ENCODE data around the gene PPP1R13B.
"Not testable (repeated sequence)": the region's sequence is repeated elsewhere in the genome, so short reads cannot be mapped to it uniquely, and the experiment has no call there.

PPP1R13B gene

DNA sequence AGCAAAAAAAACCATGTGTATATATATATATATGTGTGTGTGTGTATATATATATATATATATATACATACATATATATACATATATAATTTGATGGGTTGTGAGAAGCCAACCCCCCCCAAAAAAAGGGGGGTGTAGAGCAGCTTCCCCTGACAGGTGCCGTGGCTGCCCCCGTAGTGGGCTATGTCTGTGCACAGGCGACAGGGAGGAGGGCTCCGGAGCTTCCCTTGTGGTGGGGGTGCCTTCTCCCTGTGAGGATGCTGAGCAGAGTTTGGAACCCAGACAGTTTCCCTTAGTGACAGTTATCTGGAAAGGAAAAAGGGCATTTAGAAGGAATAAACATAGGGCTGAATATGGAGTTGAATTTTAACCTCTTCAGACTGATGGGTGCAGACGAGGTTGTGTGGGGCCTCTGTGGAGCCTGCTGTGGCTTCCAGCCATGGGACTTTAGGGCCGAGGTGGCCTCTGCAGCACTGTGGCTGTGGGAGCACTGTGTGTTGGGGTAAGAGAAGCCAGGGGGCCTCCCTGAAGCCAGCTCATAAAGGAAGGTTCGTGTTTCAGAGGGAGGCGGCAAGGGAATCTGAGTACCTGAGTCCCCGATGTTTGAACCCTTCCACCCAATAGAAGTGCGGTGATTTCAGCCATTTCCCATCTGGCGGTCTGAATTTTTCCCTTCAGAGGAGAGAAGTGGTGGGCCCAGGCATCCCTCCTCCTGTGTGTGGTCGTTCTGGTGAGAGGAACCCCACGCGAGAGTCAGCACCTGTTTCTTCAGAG, 151.9 kb downstream of the PPP1R13B start:
- DNase-seq = no peak

DNA sequence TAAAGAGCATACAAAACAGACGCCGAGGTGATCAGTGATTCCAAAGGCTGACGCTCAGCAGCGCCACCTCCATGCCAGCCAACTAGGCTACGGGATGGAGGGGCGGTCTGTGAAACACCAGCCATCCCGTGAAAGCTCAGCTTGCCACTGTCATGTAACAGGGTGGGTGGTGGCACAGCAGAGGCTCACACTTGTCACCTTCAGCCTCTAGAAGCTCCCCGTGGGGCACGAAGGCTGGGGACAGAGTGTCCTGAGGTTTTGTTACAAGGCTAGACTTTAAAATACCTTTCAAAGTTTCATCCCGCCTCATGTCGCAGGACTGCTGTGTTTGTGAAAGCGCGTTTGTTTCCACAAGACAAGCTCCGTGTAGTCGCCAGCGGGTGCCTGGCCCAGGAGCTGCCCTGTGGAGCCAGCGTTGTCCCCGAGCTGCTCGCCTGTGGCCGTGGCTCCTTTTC, 152.8 kb downstream of the PPP1R13B start:
- no peak for DNase-seq

- DNase-seq = peak; percentile 51
Measured at GRCh38 chr14:103693515-103693914, 153.9 kb downstream of the PPP1R13B start.

- no peak for DNase-seq
Measured at GRCh38 chr14:103692871-103693270, 154.5 kb downstream of the PPP1R13B start.

DNA sequence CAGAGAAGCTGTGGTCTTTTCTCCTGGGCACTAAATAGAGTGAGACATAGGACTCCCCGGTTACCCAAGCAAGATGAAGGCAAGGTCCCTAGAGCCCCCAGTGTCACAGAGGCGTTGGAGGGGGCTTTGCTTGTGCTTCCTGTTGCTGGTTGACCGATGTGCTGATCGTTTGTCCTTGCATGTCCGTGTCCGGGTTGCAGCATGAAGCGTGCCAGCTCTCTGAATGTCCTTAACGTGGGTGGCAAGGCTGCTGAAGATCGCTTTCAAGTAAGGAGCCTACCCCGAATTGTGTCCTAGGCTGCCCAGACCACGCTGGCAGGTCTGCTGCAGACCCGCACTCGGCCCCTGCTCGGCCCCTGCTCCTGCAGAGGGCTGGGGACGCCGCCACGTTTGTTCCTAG, 155.2 kb downstream of the PPP1R13B start:
- no peak for DNase-seq

DNA sequence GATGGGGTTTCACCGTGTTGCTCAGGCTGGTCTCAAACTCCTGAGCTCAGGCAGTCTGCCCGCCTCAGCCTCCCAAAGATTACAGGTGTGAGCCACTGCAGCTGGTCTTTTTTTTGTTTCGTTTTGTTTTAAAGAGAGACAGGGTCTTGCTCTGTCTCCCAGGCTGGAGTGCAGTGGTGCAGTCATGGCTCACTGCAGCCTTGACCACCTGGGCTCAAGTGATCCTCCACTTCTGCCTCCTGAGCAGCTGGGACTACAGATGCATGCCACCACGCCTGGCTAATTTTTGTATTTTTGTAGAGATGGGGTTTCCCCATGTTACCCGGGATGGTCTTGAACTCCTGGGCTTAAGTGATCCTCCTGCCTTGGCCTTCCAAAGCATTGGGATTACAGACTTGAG, 155.7 kb downstream of the PPP1R13B start:
- DNase-seq = not testable (repeated sequence)

DNA sequence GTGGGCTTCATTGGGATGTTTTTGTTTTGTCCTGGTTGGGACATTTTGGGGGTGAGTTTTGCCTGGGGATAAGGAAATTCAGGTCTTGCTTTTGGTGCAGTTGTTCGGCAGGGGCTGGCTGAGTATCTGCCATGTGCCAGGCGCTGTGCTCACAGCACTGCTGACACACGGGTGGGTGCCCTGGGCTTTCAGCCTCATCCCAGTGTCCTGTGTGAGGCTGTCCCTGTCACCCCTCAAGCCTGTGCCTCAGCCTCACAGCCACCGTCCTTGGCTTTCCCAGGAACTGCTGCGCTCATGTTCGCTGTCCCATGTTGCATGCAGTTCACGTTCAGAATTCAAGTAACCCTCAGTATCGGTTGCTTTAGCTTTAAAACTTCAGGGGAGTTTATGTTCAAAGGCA, 157.0 kb downstream of the PPP1R13B start:
- no peak for DNase-seq

DNA sequence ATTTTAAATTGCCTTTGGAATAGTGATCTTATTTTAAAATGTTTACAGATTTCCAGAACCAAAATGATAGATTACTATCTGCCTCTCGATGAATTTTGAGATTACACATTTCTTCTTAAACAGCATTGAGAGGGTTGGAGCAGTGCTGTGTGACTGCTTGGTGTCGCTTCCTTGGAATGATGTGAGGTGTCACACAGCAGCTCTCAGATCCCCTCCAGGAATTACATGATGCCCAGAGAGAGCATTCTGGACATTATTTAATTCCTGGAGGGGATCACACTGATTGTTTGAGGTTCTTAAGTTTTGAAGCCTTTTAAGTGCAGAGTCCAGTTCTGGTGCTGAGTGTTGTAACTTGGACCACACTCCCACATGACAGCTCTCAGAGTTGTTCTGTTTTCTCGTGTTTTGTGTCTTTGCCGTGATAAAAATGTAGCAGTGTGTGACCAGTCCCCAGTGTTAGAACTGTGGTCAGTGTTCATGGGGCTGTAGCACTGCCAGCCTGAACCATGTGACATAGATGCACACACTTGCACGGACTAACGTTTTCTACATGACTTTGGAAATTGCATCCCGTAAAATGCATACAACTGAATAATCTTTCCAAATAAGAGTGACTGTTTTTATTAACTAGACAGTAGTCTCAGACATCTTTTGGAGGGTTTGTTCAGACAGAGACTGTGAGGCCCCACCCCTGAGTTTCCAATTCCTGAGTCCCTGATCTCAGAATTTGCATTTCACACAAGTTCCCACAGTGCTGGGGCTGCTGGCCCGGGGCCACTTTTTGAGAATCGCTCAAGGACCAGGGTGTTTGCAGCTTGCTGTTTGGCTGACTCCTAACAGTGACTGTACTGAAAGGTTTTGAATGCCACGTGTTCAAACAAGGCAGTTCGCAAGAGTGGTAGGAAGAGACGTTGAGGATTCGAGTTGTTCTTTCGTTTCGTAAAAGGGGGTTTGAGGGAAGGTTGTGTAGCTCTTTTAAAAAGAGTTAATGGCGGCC, 158.2 kb downstream of the PPP1R13B start:
- no peak for DNase-seq

DNA sequence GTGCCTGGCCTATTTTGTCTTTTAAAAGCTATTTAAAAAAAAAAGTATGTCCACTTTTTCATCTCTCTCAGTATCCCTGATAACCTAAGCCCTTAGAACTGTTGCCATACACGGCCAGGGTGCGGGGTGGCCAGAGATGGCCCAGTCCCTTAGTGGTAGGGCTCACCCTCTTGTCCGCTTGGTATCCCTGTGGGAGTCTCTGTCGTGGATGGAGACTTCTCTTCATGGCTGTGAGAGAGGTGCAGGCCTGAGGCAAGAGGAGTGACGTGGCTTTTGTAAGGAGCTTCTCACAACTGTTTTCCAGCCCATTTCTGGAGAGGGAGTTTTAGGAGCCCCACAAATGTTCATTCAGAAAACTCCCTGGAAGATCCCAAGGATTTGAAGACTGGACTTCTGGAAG, 158.9 kb downstream of the PPP1R13B start:
- DNase-seq = no peak

DNA sequence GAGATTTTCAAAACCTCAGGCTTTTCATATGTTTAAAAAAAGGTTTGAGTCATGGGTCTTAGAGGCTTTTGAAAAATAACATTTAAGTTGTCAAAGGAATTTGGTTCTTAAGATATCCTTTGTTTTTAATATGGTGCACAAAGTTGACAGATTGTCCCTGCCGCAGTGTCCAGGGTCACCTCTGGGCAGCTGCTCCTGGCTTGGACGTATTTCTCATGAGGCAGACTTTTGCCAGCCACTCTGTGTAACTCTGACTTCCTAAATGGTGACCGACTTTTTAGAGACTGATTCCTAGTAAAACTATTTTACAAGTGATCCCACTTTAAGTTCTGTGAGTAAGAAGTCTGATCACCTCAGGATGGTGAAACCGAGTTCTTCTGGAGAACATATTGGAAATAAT, 159.7 kb downstream of the PPP1R13B start:
- DNase-seq = no peak

- DNase-seq = peak; percentile 63
Measured at GRCh38 chr14:103686831-103687485, 160.4 kb downstream of the PPP1R13B start.

DNA sequence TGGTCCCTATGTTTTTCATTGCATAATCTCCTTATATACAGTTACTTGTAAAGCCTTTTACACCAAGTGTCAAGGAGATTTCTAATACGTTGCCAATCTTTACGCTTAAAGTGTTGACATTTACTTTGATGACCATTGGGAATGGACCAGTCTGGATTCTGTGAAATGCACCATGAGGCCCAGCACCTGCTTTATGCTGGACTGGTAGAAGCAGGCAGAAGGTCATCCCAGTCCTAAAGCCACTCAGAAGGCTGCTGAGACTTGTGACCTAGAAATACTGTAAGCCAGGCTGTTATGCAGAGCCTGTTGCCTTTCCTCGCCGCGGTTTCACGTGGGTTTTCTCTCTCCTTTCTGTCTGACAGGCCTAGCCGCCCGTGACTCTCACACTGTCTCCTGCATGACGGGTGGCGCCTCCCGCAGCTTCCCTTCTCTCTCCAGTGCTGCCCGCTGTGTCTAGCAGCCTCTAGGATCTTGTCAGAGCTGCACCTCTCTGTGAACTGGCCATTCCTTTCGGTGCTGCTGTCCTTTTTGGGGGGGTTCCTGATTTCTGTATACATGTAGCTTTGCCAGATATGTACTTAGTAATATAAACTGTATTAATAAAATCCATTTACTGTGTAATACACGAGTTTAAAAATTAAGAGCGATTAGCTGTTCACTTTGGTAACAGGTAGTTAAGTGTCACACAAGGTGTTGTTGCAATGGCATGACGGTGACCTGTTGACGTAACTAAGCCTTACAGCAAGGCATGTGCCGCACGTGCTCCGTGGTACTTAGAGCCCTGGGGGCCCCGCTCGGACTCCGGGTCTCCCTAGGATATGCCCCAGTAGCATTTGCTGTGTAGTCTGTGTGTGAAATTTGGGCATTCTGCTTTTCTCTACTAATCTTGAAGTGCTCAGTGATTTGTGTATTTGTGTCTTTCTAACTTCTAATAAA, 161.8 kb downstream of the PPP1R13B start:
- DNase-seq = no peak

- DNase-seq = no peak
Measured at GRCh38 chr14:103684871-103685270, 162.5 kb downstream of the PPP1R13B start.

- no peak for DNase-seq
Measured at GRCh38 chr14:103684471-103684870, 162.9 kb downstream of the PPP1R13B start.

All from NCI-H226 (cell line).